Measurements from ENCODE around the gene ANKRD28.
"Not testable (repeated sequence)": the region's sequence is repeated elsewhere in the genome, so short reads cannot be mapped to it uniquely, and the experiment has no call there.

Gene ANKRD28

DNA sequence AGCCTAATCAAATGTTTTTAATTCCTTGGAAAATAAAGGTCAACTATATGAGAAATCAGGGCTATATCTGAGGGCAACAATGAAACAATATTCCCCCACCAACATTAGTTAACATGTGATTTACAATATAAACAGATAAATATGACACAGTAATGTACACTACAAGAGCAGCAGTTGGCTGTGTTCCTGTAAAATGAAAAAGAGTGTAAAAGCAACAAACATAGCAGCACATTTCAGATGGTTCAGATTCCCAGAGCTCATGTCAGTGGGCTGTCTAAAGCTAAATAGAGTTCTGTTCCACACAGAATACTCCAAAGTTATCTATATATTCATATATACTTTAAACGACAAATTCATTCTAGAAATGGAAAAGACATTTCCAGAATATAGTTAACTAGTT, 42.6 kb downstream of the ANKRD28 start:
- WGBS, 2 experiments = no CpG with 5 or more reads among the region's 1 CpG
- no peaks in the 10 kb centered on the region for H3K36me3 ChIP-seq (ENCODE audit: control insufficient read depth, insufficient read depth, low read length)
- H3K27ac ChIP-seq (ENCODE audit: insufficient read depth, low read depth, low read length, poor library complexity, severe bottlenecking) = no peak overlapping the region

GRCh38 chr3:15754047-15754446, 43.7 kb downstream of the ANKRD28 start:
- no peaks in the 10 kb centered on the region for H3K36me3 ChIP-seq (ENCODE audit: control insufficient read depth, insufficient read depth, low read length)

More for the DNA sequence above, 42.6 kb downstream of the ANKRD28 start:
- Histone ChIP-seq H3K4me3 (ENCODE audit: insufficient read depth, low read depth, low read length) (no peak overlapping the region), H3K4me1 (ENCODE audit: control insufficient read depth, insufficient read depth, low read length) (no peaks in the 10 kb centered on the region), H3K27me3 (ENCODE audit: control insufficient read depth, insufficient read depth, low read length, poor library complexity, severe bottlenecking) (no peaks in the 10 kb centered on the region), H3K9me3 (ENCODE audit: control insufficient read depth, low read length) (no peaks in the 10 kb centered on the region)

DNA sequence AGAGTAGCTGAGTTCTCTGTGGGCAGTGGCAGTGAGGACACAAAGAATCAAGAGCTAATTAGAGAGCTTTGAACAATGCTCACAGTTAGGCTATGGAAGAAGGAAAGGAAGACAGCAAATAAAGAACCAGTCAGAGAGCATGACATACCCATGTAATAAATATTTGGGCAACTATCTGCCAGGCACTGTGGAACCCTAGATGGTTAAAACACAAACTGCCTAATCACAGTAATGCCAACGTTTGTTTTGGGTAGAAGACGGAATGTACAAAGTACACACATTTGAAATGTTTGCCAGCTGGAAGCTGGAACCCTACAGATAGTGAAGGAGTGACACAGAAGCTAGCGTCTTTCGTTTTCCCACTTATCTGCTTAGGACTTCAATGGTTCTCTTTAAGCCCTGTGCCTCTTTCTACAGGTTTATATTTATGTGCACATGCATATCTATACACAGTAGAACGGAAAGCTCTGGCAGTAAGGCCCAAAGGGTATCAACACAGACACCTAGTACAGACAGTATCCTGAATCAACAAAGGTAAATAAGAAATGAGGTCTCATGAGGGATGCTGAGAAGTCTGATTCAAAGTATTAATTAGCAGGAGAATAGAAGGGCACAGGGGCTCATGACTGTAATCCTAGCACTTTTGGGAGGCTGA, 44.6 kb downstream of the ANKRD28 start:
- H3K27ac ChIP-seq (ENCODE audit: insufficient read depth, low read depth, low read length, poor library complexity, severe bottlenecking) = no peak overlapping the region
- no peaks in the 10 kb centered on the region for H3K9me3 ChIP-seq (ENCODE audit: control insufficient read depth, low read length)
- no peaks in the 10 kb centered on the region for H3K36me3 ChIP-seq (ENCODE audit: control insufficient read depth, insufficient read depth, low read length)
- no peak overlapping the region for H3K4me3 ChIP-seq (ENCODE audit: insufficient read depth, low read depth, low read length)
- H3K27me3 ChIP-seq (ENCODE audit: control insufficient read depth, insufficient read depth, low read length, poor library complexity, severe bottlenecking) = no peaks in the 10 kb centered on the region
- H3K4me1 ChIP-seq (ENCODE audit: control insufficient read depth, insufficient read depth, low read length) = no peaks in the 10 kb centered on the region
- 81 to 84% methylated on average over 5 of the region's 5 CpGs for WGBS, 2 experiments

More at GRCh38 chr3:15754047-15754446, 43.7 kb downstream of the ANKRD28 start:
- H3K9me3 ChIP-seq (ENCODE audit: control insufficient read depth, low read length) = no peaks in the 10 kb centered on the region
- no peak overlapping the region for H3K27ac ChIP-seq (ENCODE audit: insufficient read depth, low read depth, low read length, poor library complexity, severe bottlenecking)
- no peak overlapping the region for H3K4me3 ChIP-seq (ENCODE audit: insufficient read depth, low read depth, low read length)
- no peaks in the 10 kb centered on the region for H3K27me3 ChIP-seq (ENCODE audit: control insufficient read depth, insufficient read depth, low read length, poor library complexity, severe bottlenecking)
- 93 to 100% methylated on average over 2 of the region's 2 CpGs for WGBS, 2 experiments
- H3K4me1 ChIP-seq (ENCODE audit: control insufficient read depth, insufficient read depth, low read length) = no peaks in the 10 kb centered on the region

DNA sequence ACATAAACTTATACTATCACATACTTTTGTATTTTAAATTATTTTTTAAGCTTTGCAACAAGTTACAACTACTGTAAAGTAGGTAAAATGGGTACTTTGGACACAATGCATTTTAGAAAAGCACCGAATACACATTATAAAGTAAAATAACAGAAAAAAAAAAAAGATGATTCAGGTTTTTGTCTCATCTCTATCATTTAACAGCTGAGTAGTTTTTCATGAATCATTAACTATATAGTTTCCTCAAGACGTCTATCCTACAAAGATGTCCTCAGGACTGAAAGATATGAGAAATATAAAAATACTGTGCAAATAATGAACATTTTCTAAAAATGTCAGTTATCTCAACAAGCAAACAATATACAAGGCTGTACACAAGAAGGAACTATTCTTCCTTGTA, 46.9 kb downstream of the ANKRD28 start:
- Histone ChIP-seq H3K27ac (ENCODE audit: insufficient read depth, low read depth, low read length, poor library complexity, severe bottlenecking) (no peak overlapping the region), H3K4me3 (ENCODE audit: insufficient read depth, low read depth, low read length) (no peak overlapping the region), H3K27me3 (ENCODE audit: control insufficient read depth, insufficient read depth, low read length, poor library complexity, severe bottlenecking) (no peaks in the 10 kb centered on the region), H3K4me1 (ENCODE audit: control insufficient read depth, insufficient read depth, low read length) (no peaks in the 10 kb centered on the region), H3K9me3 (ENCODE audit: control insufficient read depth, low read length) (no peaks in the 10 kb centered on the region), H3K36me3 (ENCODE audit: control insufficient read depth, insufficient read depth, low read length) (no peaks in the 10 kb centered on the region)
- WGBS, 2 experiments = 100% methylated on average over 2 of the region's 2 CpGs; no CpG with 5 or more reads in 1 of the 2 experiments

DNA sequence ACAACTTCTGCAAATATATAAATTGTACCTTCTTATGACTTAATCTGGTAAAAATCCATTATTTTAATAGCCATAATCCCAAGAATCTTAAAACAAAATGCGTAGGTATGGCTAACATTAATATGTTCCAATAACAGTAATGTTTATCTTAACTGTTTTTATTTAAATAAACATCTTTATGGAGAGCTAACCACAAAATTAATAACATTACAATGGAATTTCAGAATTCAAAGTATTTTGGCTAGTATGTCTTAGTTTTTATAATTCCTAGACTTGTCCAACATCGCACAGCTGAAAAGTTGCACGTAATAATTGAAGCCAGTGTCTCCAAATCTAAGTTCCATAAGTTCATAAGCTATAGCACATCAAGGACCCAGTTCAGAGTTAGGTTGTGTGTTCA, 47.6 kb downstream of the ANKRD28 start:
- H3K9me3 ChIP-seq (ENCODE audit: control insufficient read depth, low read length) = no peaks in the 10 kb centered on the region
- H3K4me3 ChIP-seq (ENCODE audit: insufficient read depth, low read depth, low read length) = no peak overlapping the region
- no peaks in the 10 kb centered on the region for H3K4me1 ChIP-seq (ENCODE audit: control insufficient read depth, insufficient read depth, low read length)
- H3K36me3 ChIP-seq (ENCODE audit: control insufficient read depth, insufficient read depth, low read length) = no peaks in the 10 kb centered on the region
- no peak overlapping the region for H3K27ac ChIP-seq (ENCODE audit: insufficient read depth, low read depth, low read length, poor library complexity, severe bottlenecking)
- 98 to 100% methylated on average over 2 of the region's 3 CpGs for WGBS, 2 experiments
- H3K27me3 ChIP-seq (ENCODE audit: control insufficient read depth, insufficient read depth, low read length, poor library complexity, severe bottlenecking) = no peaks in the 10 kb centered on the region

DNA sequence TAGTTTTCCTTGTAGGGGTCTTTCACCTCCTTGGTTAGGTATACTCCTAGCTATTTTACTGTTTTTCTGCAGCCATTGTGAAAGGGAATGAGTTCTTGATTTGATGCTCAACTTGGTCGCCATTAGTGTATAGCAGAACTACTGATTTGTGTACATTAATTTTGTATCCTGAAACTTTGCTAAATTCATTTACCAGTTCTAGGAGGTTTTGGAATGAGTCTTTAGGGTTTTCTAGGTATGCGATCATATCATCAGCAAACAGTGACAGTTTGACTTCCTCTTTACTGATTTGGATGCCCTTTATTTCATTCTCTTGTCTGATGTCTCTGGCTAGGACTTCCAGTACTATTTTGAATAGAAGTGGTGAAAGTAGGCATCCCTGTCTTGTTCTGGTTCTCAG, 51.9 kb downstream of the ANKRD28 start:
- H3K27me3 ChIP-seq (ENCODE audit: control insufficient read depth, insufficient read depth, low read length, poor library complexity, severe bottlenecking); H3K36me3 ChIP-seq (ENCODE audit: control insufficient read depth, insufficient read depth, low read length); H3K4me3 ChIP-seq (ENCODE audit: insufficient read depth, low read depth, low read length); H3K4me1 ChIP-seq (ENCODE audit: control insufficient read depth, insufficient read depth, low read length); H3K9me3 ChIP-seq (ENCODE audit: control insufficient read depth, low read length); H3K27ac ChIP-seq (ENCODE audit: insufficient read depth, low read depth, low read length, poor library complexity, severe bottlenecking): not testable (repeated sequence)
- WGBS, 2 experiments = 91 to 97% methylated on average over 2 of the region's 2 CpGs

GRCh38 chr3:15744176-15744575, 53.6 kb downstream of the ANKRD28 start:
- Histone ChIP-seq H3K27me3 (ENCODE audit: control insufficient read depth, insufficient read depth, low read length, poor library complexity, severe bottlenecking) (no peaks in the 10 kb centered on the region), H3K27ac (ENCODE audit: insufficient read depth, low read depth, low read length, poor library complexity, severe bottlenecking) (no peak overlapping the region), H3K36me3 (ENCODE audit: control insufficient read depth, insufficient read depth, low read length) (no peaks in the 10 kb centered on the region), H3K4me3 (ENCODE audit: insufficient read depth, low read depth, low read length) (no peak overlapping the region), H3K9me3 (ENCODE audit: control insufficient read depth, low read length) (no peaks in the 10 kb centered on the region), H3K4me1 (ENCODE audit: control insufficient read depth, insufficient read depth, low read length) (no peaks in the 10 kb centered on the region)
- 90 to 91% methylated on average over 6 of the region's 6 CpGs for WGBS, 2 experiments

DNA sequence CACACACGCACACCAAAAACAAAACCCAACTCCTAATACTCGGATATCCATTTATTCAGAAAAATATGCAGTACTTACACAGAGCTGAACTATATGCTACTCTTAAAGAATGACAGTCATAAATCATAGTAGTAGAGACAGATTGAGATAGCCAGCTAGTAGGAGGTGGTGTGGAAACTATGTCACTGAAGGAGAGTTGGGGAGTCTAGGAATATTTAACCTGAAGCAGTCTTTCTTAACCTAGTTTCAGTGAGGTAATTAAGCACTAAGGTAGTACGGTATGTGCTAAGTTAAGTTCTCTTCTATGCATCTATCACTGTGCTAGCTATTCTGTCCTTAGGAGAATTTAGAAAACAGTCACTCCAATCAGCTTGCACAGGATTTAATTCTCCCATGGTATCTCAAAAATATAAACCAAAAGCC, 54.2 kb downstream of the ANKRD28 start:
- Histone ChIP-seq H3K36me3 (ENCODE audit: control insufficient read depth, insufficient read depth, low read length) (no peaks in the 10 kb centered on the region), H3K27ac (ENCODE audit: insufficient read depth, low read depth, low read length, poor library complexity, severe bottlenecking) (no peak overlapping the region), H3K9me3 (ENCODE audit: control insufficient read depth, low read length) (no peaks in the 10 kb centered on the region), H3K4me1 (ENCODE audit: control insufficient read depth, insufficient read depth, low read length) (no peaks in the 10 kb centered on the region), H3K27me3 (ENCODE audit: control insufficient read depth, insufficient read depth, low read length, poor library complexity, severe bottlenecking) (no peaks in the 10 kb centered on the region), H3K4me3 (ENCODE audit: insufficient read depth, low read depth, low read length) (no peak overlapping the region)
- WGBS, 2 experiments = 72 to 90% methylated on average over 2 to 3 of the region's 3 CpGs

GRCh38 chr3:15742236-15742635, 55.5 kb downstream of the ANKRD28 start:
- WGBS, 2 experiments = 94 to 95% methylated on average over 8 to 16 of the region's 26 CpGs
- not testable (repeated sequence) for H3K27ac ChIP-seq (ENCODE audit: insufficient read depth, low read depth, low read length, poor library complexity, severe bottlenecking); H3K4me3 ChIP-seq (ENCODE audit: insufficient read depth, low read depth, low read length); H3K27me3 ChIP-seq (ENCODE audit: control insufficient read depth, insufficient read depth, low read length, poor library complexity, severe bottlenecking); H3K9me3 ChIP-seq (ENCODE audit: control insufficient read depth, low read length); H3K4me1 ChIP-seq (ENCODE audit: control insufficient read depth, insufficient read depth, low read length); H3K36me3 ChIP-seq (ENCODE audit: control insufficient read depth, insufficient read depth, low read length)

DNA sequence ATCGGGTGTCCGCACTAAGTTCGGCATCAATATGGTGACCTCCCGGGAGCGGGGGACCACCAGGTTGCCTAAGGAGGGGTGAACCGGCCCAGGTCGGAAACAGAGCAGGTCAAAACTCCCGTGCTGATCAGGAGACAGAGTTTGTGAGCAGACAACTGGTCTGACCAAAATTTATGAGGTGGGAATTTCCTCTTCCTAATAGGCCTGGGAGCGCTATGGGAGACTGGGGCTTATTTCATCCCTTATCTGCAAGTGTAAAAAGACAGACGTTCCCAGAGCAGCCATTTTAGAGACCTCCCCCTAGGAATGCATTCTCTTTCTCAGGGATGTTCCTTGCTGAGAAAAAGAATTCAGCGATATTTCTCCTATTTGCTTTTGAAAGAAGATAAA, 59.2 kb downstream of the ANKRD28 start:
- H3K36me3 ChIP-seq (ENCODE audit: control insufficient read depth, insufficient read depth, low read length); H3K9me3 ChIP-seq (ENCODE audit: control insufficient read depth, low read length); H3K27ac ChIP-seq (ENCODE audit: insufficient read depth, low read depth, low read length, poor library complexity, severe bottlenecking); H3K4me3 ChIP-seq (ENCODE audit: insufficient read depth, low read depth, low read length); H3K4me1 ChIP-seq (ENCODE audit: control insufficient read depth, insufficient read depth, low read length); H3K27me3 ChIP-seq (ENCODE audit: control insufficient read depth, insufficient read depth, low read length, poor library complexity, severe bottlenecking): not testable (repeated sequence)
- WGBS, 2 experiments = 94 to 98% methylated on average over 9 of the region's 11 CpGs

- no peak overlapping the region for H3K27ac ChIP-seq (ENCODE audit: insufficient read depth, low read depth, low read length, poor library complexity, severe bottlenecking)
- H3K9me3 ChIP-seq (ENCODE audit: control insufficient read depth, low read length) = no peaks in the 10 kb centered on the region
- no peak overlapping the region for H3K4me3 ChIP-seq (ENCODE audit: insufficient read depth, low read depth, low read length)
- no peaks in the 10 kb centered on the region for H3K36me3 ChIP-seq (ENCODE audit: control insufficient read depth, insufficient read depth, low read length)
- 99 to 100% methylated on average over 2 of the region's 2 CpGs for WGBS, 2 experiments
- peaks cover 6% of the 10 kb centered on the region for H3K4me1 ChIP-seq (ENCODE audit: control insufficient read depth, insufficient read depth, low read length)
- H3K27me3 ChIP-seq (ENCODE audit: control insufficient read depth, insufficient read depth, low read length, poor library complexity, severe bottlenecking) = no peaks in the 10 kb centered on the region
Observed at GRCh38 chr3:15731024-15731423, 66.8 kb downstream of the ANKRD28 start.

Data from ectodermal cell (in vitro differentiated cells).